Measurements from ENCODE around the gene STIP1.
A peak's percentile ranks its signal among the peaks of the same experiment; 100 is the strongest.

Gene STIP1

GRCh38 chr11:64232182-64232966, 46.4 kb downstream of the STIP1 start:
- DNase-seq (ENCODE audit: insufficient read length, low spot score) (no peak), FAIRE-seq (no peak)
- TF ChIP-seq POLR2A (IDR thresholded peaks at IDR 0.05; ENCODE audit: low read depth, low read length) (no peak), TAF1 (IDR thresholded peaks at IDR 0.05; ENCODE audit: low read depth, low read length) (no peak), PAX5 (IDR thresholded peaks at IDR 0.05; ENCODE audit: insufficient read depth, low read length, severe bottlenecking) (no peak), POLR2AphosphoS5 (IDR thresholded peaks at IDR 0.05; ENCODE audit: low read depth, low read length) (no peak), POU2F2 (IDR thresholded peaks at IDR 0.05; ENCODE audit: low read depth, low read length) (no peak), SPI1 (IDR thresholded peaks at IDR 0.05; ENCODE audit: low read depth, low read length) (no peak)

GRCh38 chr11:64232967-64233315, 47.0 kb downstream of the STIP1 start:
- no peak for FAIRE-seq
- TF ChIP-seq POU2F2 (IDR thresholded peaks at IDR 0.05; ENCODE audit: low read depth, low read length) (no peak), TAF1 (IDR thresholded peaks at IDR 0.05; ENCODE audit: low read depth, low read length) (no peak), PAX5 (IDR thresholded peaks at IDR 0.05; ENCODE audit: insufficient read depth, low read length, severe bottlenecking) (no peak), SPI1 (IDR thresholded peaks at IDR 0.05; ENCODE audit: low read depth, low read length) (no peak), POLR2AphosphoS5 (IDR thresholded peaks at IDR 0.05; ENCODE audit: low read depth, low read length) (no peak), POLR2A (IDR thresholded peaks at IDR 0.05; ENCODE audit: low read depth, low read length) (no peak)
- DNase-seq (ENCODE audit: insufficient read length, low spot score): no peak

GRCh38 chr11:64233913-64234586, 48.1 kb downstream of the STIP1 start, which contains the start of gene VEGFB:
Gene VEGFB (plus strand): TSS chr11:64234584. CDS start chr11:64234834, 250 bp downstream.
- peak; percentile 56 for FAIRE-seq
- no peak for TF ChIP-seq POLR2AphosphoS5 (IDR thresholded peaks at IDR 0.05; ENCODE audit: low read depth, low read length)
- no peak for TF ChIP-seq POU2F2 (IDR thresholded peaks at IDR 0.05; ENCODE audit: low read depth, low read length)
- no peak for TF ChIP-seq PAX5 (IDR thresholded peaks at IDR 0.05; ENCODE audit: insufficient read depth, low read length, severe bottlenecking)
- TF ChIP-seq TAF1 (IDR thresholded peaks at IDR 0.05; ENCODE audit: low read depth, low read length): no peak
- TF ChIP-seq POLR2A (IDR thresholded peaks at IDR 0.05; ENCODE audit: low read depth, low read length): no peak
- no peak for TF ChIP-seq SPI1 (IDR thresholded peaks at IDR 0.05; ENCODE audit: low read depth, low read length)
- DNase-seq (ENCODE audit: insufficient read length, low spot score): peak; percentile 77

- TF ChIP-seq PAX5 (IDR thresholded peaks at IDR 0.05; ENCODE audit: insufficient read depth, low read length, severe bottlenecking) (no peak), TAF1 (IDR thresholded peaks at IDR 0.05; ENCODE audit: low read depth, low read length) (0 out of 2 replicates have a peak, but pooled peaks have one; percentile 13)
- DNase-seq (ENCODE audit: insufficient read length, low spot score): no peak
- peak; percentile 77 for FAIRE-seq
Measured at GRCh38 chr11:64234647-64235379, 48.8 kb downstream of the STIP1 start.

- no peak for DNase-seq (ENCODE audit: insufficient read length, low spot score)
- peak; percentile 28 for FAIRE-seq
Measured at GRCh38 chr11:64235437-64236161, 49.6 kb downstream of the STIP1 start.

GRCh38 chr11:64237484-64237951, 51.5 kb downstream of the STIP1 start:
- DNase-seq (ENCODE audit: insufficient read length, low spot score): no peak
- TF ChIP-seq TAF1 (IDR thresholded peaks at IDR 0.05; ENCODE audit: low read depth, low read length) (no peak), POLR2AphosphoS5 (IDR thresholded peaks at IDR 0.05; ENCODE audit: low read depth, low read length) (no peak), POU2F2 (IDR thresholded peaks at IDR 0.05; ENCODE audit: low read depth, low read length) (no peak), PAX5 (IDR thresholded peaks at IDR 0.05; ENCODE audit: insufficient read depth, low read length, severe bottlenecking) (no peak), SPI1 (IDR thresholded peaks at IDR 0.05; ENCODE audit: low read depth, low read length) (no peak), POLR2A (IDR thresholded peaks at IDR 0.05; ENCODE audit: low read depth, low read length) (no peak)
- FAIRE-seq: no peak

More at GRCh38 chr11:64235437-64236161, 49.6 kb downstream of the STIP1 start:
- TF ChIP-seq POLR2AphosphoS5 (IDR thresholded peaks at IDR 0.05; ENCODE audit: low read depth, low read length) (no peak), SPI1 (IDR thresholded peaks at IDR 0.05; ENCODE audit: low read depth, low read length) (no peak), TAF1 (IDR thresholded peaks at IDR 0.05; ENCODE audit: low read depth, low read length) (no peak), POLR2A (IDR thresholded peaks at IDR 0.05; ENCODE audit: low read depth, low read length) (no peak), PAX5 (IDR thresholded peaks at IDR 0.05; ENCODE audit: insufficient read depth, low read length, severe bottlenecking) (no peak), POU2F2 (IDR thresholded peaks at IDR 0.05; ENCODE audit: low read depth, low read length) (no peak)

- FAIRE-seq: peak; percentile 74
Measured at GRCh38 chr11:64238076-64238475, 52.1 kb downstream of the STIP1 start.

GRCh38 chr11:64238999-64239398, 53.0 kb downstream of the STIP1 start:
- TF ChIP-seq POLR2A (IDR thresholded peaks at IDR 0.05; ENCODE audit: low read depth, low read length) (no peak), PAX5 (IDR thresholded peaks at IDR 0.05; ENCODE audit: insufficient read depth, low read length, severe bottlenecking) (no peak)
- FAIRE-seq (no peak), DNase-seq (ENCODE audit: insufficient read length, low spot score) (no peak)

More at GRCh38 chr11:64238076-64238475, 52.1 kb downstream of the STIP1 start:
- no peak for DNase-seq (ENCODE audit: insufficient read length, low spot score)
- peak; percentile 84 for TF ChIP-seq SPI1 (IDR thresholded peaks at IDR 0.05; ENCODE audit: low read depth, low read length)
- no peak for TF ChIP-seq POLR2AphosphoS5 (IDR thresholded peaks at IDR 0.05; ENCODE audit: low read depth, low read length)
- peak; percentile 54; the same call in 1 of the 2 replicates for TF ChIP-seq POLR2A (IDR thresholded peaks at IDR 0.05; ENCODE audit: low read depth, low read length)
- TF ChIP-seq TAF1 (IDR thresholded peaks at IDR 0.05; ENCODE audit: low read depth, low read length): no peak
- no peak for TF ChIP-seq POU2F2 (IDR thresholded peaks at IDR 0.05; ENCODE audit: low read depth, low read length)
- TF ChIP-seq PAX5 (IDR thresholded peaks at IDR 0.05; ENCODE audit: insufficient read depth, low read length, severe bottlenecking): no peak

Measured in GM12891 (cell line).